Neural cell (in vitro differentiated cells): ENCODE data around the gene HS1BP3. TPM values are rescaled to one million over a fixed set of nuclear protein-coding genes. Genes with fewer than 3 reads are reported as not detected.

Source experiments
- H2AFZ ChIP-seq: fragments of 200-600, 300-800 bp; sonication (generic), shearing (Covaris generic); 2 replicates; pipeline ENCODE4 v1.6.0; 2014; ENCODE audit warnings: low read depth, mild to moderate bottlenecking, antibody characterized with exemption, low read length, moderate library complexity
- H3F3A ChIP-seq: fragments of 200-600 bp; shearing (Covaris generic); 2 replicates; pipeline ENCODE4 v1.6.1; 2016; ENCODE audit warnings: mild to moderate bottlenecking, moderate library complexity, mixed read lengths, antibody characterized with exemption, low read length; ENCODE audit not compliant: insufficient read depth, poor library complexity, severe bottlenecking
- H3K27ac ChIP-seq: fragments of 200-600, 300-800 bp; sonication (generic), shearing (Covaris generic); 2 replicates; pipeline ENCODE4 v1.5.1; 2014; ENCODE audit warnings: mild to moderate bottlenecking, low read length, moderate library complexity
- H3K27me3 ChIP-seq: fragments of 300-800, 200-600 bp; sonication (generic), shearing (Covaris generic); 2 replicates; pipeline ENCODE4 v1.6.0; 2014; ENCODE audit warnings: mild to moderate bottlenecking, low read depth, low read length, moderate library complexity; ENCODE audit not compliant: insufficient read depth
- H3K36me3 ChIP-seq: fragments of 300-800, 200-600 bp; sonication (generic), shearing (Covaris generic); 2 replicates; pipeline ENCODE4 v1.5.1; 2014; ENCODE audit warnings: mild to moderate bottlenecking, antibody characterized with exemption, low read length, moderate library complexity; ENCODE audit not compliant: insufficient read depth
- H3K4me2 ChIP-seq: fragments of 300-800, 200-600 bp; sonication (generic), shearing (Covaris generic); 2 replicates; pipeline ENCODE4 v1.6.0; 2014; ENCODE audit warnings: mild to moderate bottlenecking, low read length
- H3K4me3 ChIP-seq: fragments of 300-800, 200-600 bp; sonication (generic), shearing (Covaris generic); 2 replicates; pipeline ENCODE4 v1.5.1; 2014; ENCODE audit warnings: mild to moderate bottlenecking, low read length, moderate library complexity
- H3K79me2 ChIP-seq: fragments of 200-600 bp; shearing (Covaris generic); replicated peaks from 2 replicates; pipeline ENCODE4 v1.6.0; 2014; ENCODE audit warnings: mild to moderate bottlenecking, low read length, moderate library complexity; ENCODE audit not compliant: insufficient read depth
- H3K9ac ChIP-seq: fragments of 300-800, 200-600 bp; sonication (generic), shearing (Covaris generic); 2 replicates; pipeline ENCODE4 v1.6.1; 2016; ENCODE audit warnings: mild to moderate bottlenecking, low read length, mixed read lengths
- H3K9me2 ChIP-seq: fragments of 200-600 bp; shearing (Covaris generic); 2 replicates; pipeline ENCODE4 v1.6.1; 2016; ENCODE audit warnings: mild to moderate bottlenecking, low read length, mixed read lengths; ENCODE audit not compliant: insufficient read depth
- H3K9me3 ChIP-seq: fragments of 200-600, 300-800 bp; sonication (generic), shearing (Covaris generic); 2 replicates; pipeline ENCODE4 v1.6.1; 2016; ENCODE audit warnings: mild to moderate bottlenecking, mixed run types, low read length, moderate library complexity, mixed read lengths
- H4K20me1 ChIP-seq: fragments of 200-600 bp; shearing (Covaris generic); 2 replicates; pipeline ENCODE4 v1.6.1; 2016; ENCODE audit warnings: mild to moderate bottlenecking, mixed run types; ENCODE audit not compliant: insufficient read depth
- EP300 ChIP-seq: fragments of 450-650 bp; conservative IDR thresholded peaks from 2 replicates; pipeline ENCODE4 v1.6.1; 2014; ENCODE audit warnings: antibody characterized with exemption, mild to moderate bottlenecking, moderate library complexity; ENCODE audit not compliant: poor library complexity, severe bottlenecking
- EZH2 ChIP-seq: fragments of 200-600, 300-800 bp; shearing (Covaris generic), sonication (generic); IDR thresholded peaks from 2 replicates; pipeline ENCODE4 v1.6.1; 2014; ENCODE audit warnings: antibody characterized with exemption, low read length, borderline replicate concordance, mild to moderate bottlenecking; ENCODE audit not compliant: insufficient read depth, poor library complexity, severe bottlenecking
- MXI1 ChIP-seq: fragments of 450-650 bp; conservative IDR thresholded peaks from 2 replicates; pipeline ENCODE4 v1.6.1; 2014; ENCODE audit warnings: antibody characterized with exemption, mild to moderate bottlenecking; ENCODE audit not compliant: poor library complexity, severe bottlenecking
- POLR2AphosphoS5 ChIP-seq: IDR thresholded peaks from 2 replicates; pipeline ENCODE4 v1.6.1; 2012
- RAD21 ChIP-seq: fragments of 450-650 bp; conservative IDR thresholded peaks from 2 replicates; pipeline ENCODE4 v1.6.1; 2014; ENCODE audit warnings: antibody characterized with exemption, mild to moderate bottlenecking, moderate library complexity
- SMC3 ChIP-seq: fragments of 450-650 bp; conservative IDR thresholded peaks from 2 replicates; pipeline ENCODE4 v1.6.1; 2014; ENCODE audit warnings: antibody characterized with exemption, mild to moderate bottlenecking, moderate library complexity; ENCODE audit not compliant: poor library complexity
- TAF1 ChIP-seq: IDR thresholded peaks from 2 replicates; pipeline ENCODE4 v1.6.1; 2012; ENCODE audit warnings: low read depth
- polyA plus RNA-seq: library from polyadenylated mRNA; depleted of rRNA; stranded (reverse); fragments of >200 nt; gene quantifications from 2 replicates; pipeline ENCODE4 v1.2.3, GENCODE V29; 2014
- TF ChIP-seq, protein P1 (sequence below): fragments of 450-650 bp; IDR thresholded peaks from 2 replicates; pipeline ENCODE4 v1.5.1; 2014; ENCODE audit warnings: antibody characterized with exemption, mild to moderate bottlenecking, moderate library complexity; ENCODE audit not compliant: poor library complexity, severe bottlenecking
- TF ChIP-seq, protein P2 (sequence below): IDR thresholded peaks from 2 replicates; pipeline ENCODE4 v1.6.1; 2012; ENCODE audit warnings: borderline replicate concordance

Gene HS1BP3
- polyA plus RNA-seq, 1 donor from 2014 or later, result 8.9 TPM

DNA sequence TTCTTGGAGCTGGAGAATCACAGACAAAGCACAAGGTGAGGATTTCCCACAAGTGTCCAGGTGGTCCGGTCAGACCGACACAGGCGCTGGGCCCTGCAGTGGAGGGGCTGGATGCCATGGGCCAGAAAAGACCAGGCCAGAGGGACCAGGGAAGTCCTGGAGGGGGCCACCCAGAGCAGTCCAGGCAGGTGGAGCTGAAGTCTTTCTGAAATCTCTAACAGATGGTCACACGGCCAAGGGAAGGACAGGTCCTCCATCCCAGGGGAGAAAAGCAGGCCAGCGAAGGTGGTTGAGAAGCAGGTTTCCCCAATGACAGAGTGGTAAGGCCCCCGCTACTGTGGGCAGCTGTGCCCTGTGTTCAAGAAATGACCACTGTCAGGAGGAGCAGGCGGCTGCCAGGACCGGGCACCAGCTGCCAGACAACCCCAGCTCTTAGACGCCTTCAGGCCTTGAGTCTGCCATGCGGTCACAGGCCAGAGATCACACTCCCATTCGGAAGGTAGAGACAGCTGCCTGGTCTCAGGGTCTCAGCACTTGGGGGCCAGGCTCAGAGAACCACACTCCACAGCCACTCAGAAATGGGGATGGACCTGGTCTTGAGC is 25.9 kb downstream of the HS1BP3 start:
- H3K27me3 ChIP-seq, result no peaks in the 10 kb centered on the region
- H3K9me2 ChIP-seq, result no peaks in the 10 kb centered on the region
- H3K36me3 ChIP-seq, result no peaks in the 10 kb centered on the region
- H3K79me2 ChIP-seq, result no peaks in the 10 kb centered on the region
- no peak overlapping the region for H3K4me3 ChIP-seq
- H3K9ac ChIP-seq, result no peak overlapping the region
- H3K4me2 ChIP-seq, result no peak overlapping the region
- H4K20me1 ChIP-seq, result no peaks in the 10 kb centered on the region
- no peaks in the 10 kb centered on the region for H3F3A ChIP-seq
- no peak overlapping the region for H2AFZ ChIP-seq
- no peaks in the 10 kb centered on the region for H3K9me3 ChIP-seq
- H3K27ac ChIP-seq, result no peak overlapping the region
- no peak for TF ChIP-seq POLR2AphosphoS5
- TF ChIP-seq RAD21, result no peak
- TF ChIP-seq, protein P1, sequence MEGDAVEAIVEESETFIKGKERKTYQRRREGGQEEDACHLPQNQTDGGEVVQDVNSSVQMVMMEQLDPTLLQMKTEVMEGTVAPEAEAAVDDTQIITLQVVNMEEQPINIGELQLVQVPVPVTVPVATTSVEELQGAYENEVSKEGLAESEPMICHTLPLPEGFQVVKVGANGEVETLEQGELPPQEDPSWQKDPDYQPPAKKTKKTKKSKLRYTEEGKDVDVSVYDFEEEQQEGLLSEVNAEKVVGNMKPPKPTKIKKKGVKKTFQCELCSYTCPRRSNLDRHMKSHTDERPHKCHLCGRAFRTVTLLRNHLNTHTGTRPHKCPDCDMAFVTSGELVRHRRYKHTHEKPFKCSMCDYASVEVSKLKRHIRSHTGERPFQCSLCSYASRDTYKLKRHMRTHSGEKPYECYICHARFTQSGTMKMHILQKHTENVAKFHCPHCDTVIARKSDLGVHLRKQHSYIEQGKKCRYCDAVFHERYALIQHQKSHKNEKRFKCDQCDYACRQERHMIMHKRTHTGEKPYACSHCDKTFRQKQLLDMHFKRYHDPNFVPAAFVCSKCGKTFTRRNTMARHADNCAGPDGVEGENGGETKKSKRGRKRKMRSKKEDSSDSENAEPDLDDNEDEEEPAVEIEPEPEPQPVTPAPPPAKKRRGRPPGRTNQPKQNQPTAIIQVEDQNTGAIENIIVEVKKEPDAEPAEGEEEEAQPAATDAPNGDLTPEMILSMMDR, result no peak
- TF ChIP-seq EZH2, result no peak
- TF ChIP-seq SMC3, result no peak
- no peak for TF ChIP-seq TAF1
- TF ChIP-seq, protein P2, sequence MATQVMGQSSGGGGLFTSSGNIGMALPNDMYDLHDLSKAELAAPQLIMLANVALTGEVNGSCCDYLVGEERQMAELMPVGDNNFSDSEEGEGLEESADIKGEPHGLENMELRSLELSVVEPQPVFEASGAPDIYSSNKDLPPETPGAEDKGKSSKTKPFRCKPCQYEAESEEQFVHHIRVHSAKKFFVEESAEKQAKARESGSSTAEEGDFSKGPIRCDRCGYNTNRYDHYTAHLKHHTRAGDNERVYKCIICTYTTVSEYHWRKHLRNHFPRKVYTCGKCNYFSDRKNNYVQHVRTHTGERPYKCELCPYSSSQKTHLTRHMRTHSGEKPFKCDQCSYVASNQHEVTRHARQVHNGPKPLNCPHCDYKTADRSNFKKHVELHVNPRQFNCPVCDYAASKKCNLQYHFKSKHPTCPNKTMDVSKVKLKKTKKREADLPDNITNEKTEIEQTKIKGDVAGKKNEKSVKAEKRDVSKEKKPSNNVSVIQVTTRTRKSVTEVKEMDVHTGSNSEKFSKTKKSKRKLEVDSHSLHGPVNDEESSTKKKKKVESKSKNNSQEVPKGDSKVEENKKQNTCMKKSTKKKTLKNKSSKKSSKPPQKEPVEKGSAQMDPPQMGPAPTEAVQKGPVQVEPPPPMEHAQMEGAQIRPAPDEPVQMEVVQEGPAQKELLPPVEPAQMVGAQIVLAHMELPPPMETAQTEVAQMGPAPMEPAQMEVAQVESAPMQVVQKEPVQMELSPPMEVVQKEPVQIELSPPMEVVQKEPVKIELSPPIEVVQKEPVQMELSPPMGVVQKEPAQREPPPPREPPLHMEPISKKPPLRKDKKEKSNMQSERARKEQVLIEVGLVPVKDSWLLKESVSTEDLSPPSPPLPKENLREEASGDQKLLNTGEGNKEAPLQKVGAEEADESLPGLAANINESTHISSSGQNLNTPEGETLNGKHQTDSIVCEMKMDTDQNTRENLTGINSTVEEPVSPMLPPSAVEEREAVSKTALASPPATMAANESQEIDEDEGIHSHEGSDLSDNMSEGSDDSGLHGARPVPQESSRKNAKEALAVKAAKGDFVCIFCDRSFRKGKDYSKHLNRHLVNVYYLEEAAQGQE, result no peak
- TF ChIP-seq EP300, result no peak
- TF ChIP-seq MXI1, result no peak

DNA sequence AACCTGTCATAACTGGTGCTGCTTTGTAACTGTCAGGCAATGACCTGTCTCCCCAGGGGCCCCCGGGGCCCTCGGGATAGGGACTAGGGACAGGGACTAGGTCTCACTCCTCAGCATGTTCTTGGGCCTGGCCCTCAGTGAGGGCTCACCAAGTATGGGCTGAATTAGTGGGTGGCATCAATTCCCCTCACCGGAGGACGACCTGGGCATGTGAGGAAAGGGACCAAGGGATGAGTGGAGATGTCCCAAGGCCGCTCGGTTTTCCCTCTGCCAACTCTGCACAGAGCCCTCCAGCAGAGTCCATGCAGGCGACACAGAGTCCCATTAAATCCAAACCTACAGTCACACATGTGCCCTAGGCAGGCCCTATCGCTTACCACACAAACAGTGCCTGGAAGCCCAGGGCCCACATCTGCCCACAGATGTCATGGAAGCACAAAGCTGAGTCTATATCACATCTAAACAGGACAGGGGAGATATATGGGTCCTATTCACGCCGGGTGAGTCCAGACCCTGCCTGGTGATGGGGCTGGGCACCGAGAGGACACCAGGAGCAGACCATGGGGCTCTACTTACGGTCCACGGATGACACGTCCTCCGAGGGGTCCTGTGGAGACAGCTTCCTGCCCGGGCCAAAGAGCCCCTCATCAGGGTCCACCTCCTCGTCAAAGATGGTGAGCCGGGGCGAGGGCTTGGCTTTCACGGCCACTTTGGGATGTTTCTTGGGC is 26.6 kb downstream of the HS1BP3 start:
- no peaks in the 10 kb centered on the region for H3K9me2 ChIP-seq
- H4K20me1 ChIP-seq, result no peaks in the 10 kb centered on the region
- no peak overlapping the region for H3K27ac ChIP-seq
- no peaks in the 10 kb centered on the region for H3K9me3 ChIP-seq
- H3K36me3 ChIP-seq, result no peaks in the 10 kb centered on the region
- H3K27me3 ChIP-seq, result no peaks in the 10 kb centered on the region
- no peak for TF ChIP-seq SMC3
- no peak for TF ChIP-seq MXI1
- TF ChIP-seq, protein P2, result no peak
- TF ChIP-seq EZH2, result no peak
- TF ChIP-seq POLR2AphosphoS5, result no peak
- no peak for TF ChIP-seq EP300
- no peak for TF ChIP-seq TAF1
- TF ChIP-seq, protein P1, result no peak
- TF ChIP-seq RAD21, result no peak
- H3K79me2 ChIP-seq, result no peaks in the 10 kb centered on the region
- no peak overlapping the region for H3K9ac ChIP-seq
- H2AFZ ChIP-seq, result no peak overlapping the region
- H3F3A ChIP-seq, result no peaks in the 10 kb centered on the region
- no peak overlapping the region for H3K4me2 ChIP-seq
- H3K4me3 ChIP-seq, result no peak overlapping the region
